Psoas muscle (tissue), 8 donors: ENCODE measurements around the gene COMP. TPM values are rescaled to one million over a fixed set of nuclear protein-coding genes. Genes with fewer than 3 reads are reported as not detected.

Source experiments
- ATAC-seq, 4 donors: fragments of 200-7000 bp; cut with Tn5 transposase; one replicate each; pipeline ENCODE4 v1.9.1; 2020; ENCODE audit warnings: moderate library complexity in 3 of 4, mild to moderate bottlenecking in 2 of 4
- DNase-seq, 2 donors: peaks; one replicate each; pipeline ENCODE4 v3.0.0-alpha.2; 2020
- H3K27ac ChIP-seq: fragments of 200-600 bp; one replicate; pipeline ENCODE4 v1.8.0; 2022
- H3K27me3 ChIP-seq, 3 donors: fragments of 200-600 bp in 1 of 3; one replicate each; pipeline versions ENCODE4 v1.6.1 to v1.8.0; 2013 to 2022; ENCODE audit warnings: low read length in 2 of 3, mild to moderate bottlenecking in 2 of 3, moderate library complexity in 1 of 3; ENCODE audit not compliant: insufficient read depth in 3 of 3
- H3K36me3 ChIP-seq, 2 donors: fragments of 200-600 bp in 1 of 2; one replicate each; pipeline versions ENCODE4 v1.6.1 to v1.8.0; 2013 to 2022; ENCODE audit warnings: low read depth in 1 of 2, mild to moderate bottlenecking in 1 of 2, moderate library complexity in 1 of 2; ENCODE audit not compliant: insufficient read depth in 1 of 2
- H3K4me1 ChIP-seq: fragments of 200-600 bp; one replicate; pipeline ENCODE4 v1.8.0; 2022
- H3K4me3 ChIP-seq: fragments of 200-600 bp; one replicate; pipeline ENCODE4 v1.8.0; 2022; ENCODE audit warnings: mild to moderate bottlenecking
- H3K9me3 ChIP-seq: fragments of 200-600 bp; one replicate; pipeline ENCODE4 v1.8.0; 2022
- CTCF ChIP-seq: fragments of 200-600 bp; IDR thresholded peaks from one replicate; pipeline ENCODE4 v1.8.0; 2022; ENCODE audit warnings: antibody characterized with exemption
- WGBS, 3 donors: extraction: QIAGEN DNeasy Blood & Tissue Kit; methylation state at CpG; one replicate each; pipeline versions ENCODE4 v1.1.6 to v1.1.7; 2013; 5-methylcytosine and 5-hydroxymethylcytosine counted together
- intact Hi-C, 2 donors: fragments of 100-400 bp; cut with DNase I; formaldehyde crosslinking; loops; one replicate each; pipeline versions ENCODE4 v1.11.0 to v1.14.2; 2022
- polyA plus RNA-seq, 3 donors: library from polyadenylated mRNA; stranded (reverse); fragments of 200-250 nt; gene quantifications; one replicate each; pipeline ENCODE4 v1.2.3, GENCODE V29; 2013
- total RNA-seq, 4 donors: library from RNA; stranded (reverse); fragmentation: NEBNext Ultra II Directional in 2 of 4; extraction: Animal tissue kit (Norgen Biotek cat#: 25700) in 2 of 4; gene quantifications; one replicate each; pipeline versions ENCODE4 v1.2.1 to v1.2.4, GENCODE V29; 2021 to 2023
- donor health status: healthy with polysubstance abuse.
- donor health status: DM: no; HTN: no; CAD: no; lungs with moderate emphysema.
- donor health status: Bipolar disorder and iron deficiency.
- donor health status: healthy.
- donor health status: DM: yes; HTN: yes; CAD: no.
- donor health status: DM: no; HTN: no; CAD: no.
- donor health status: DM: no; HTN: no; CAD: no.
- donor health status: DM: yes; HTN: yes; CAD: no.

COMP gene
- total and polyA plus RNA-seq, 7 donors = 0.10 to 1.8 (median 0.84) TPM; not detected in 1

GRCh38 chr19:18799389-18799970, 8.4 kb upstream of the COMP start:
- no peak for TF ChIP-seq CTCF
- DNase-seq = no peak
- Histone ChIP-seq H3K27ac (no peak overlapping the region), H3K36me3 (no peaks in the 10 kb centered on the region), H3K4me1 (no peaks in the 10 kb centered on the region), H3K9me3 (no peaks in the 10 kb centered on the region), H3K27me3 (peaks cover 0 to 64% (median 8%) of the 10 kb centered on the region in 3 donors), H3K4me3 (no peak overlapping the region)
- intact Hi-C loops = no loop called here
- ATAC-seq = no peak

GRCh38 chr19:18798384-18799352, 7.6 kb upstream of the COMP start:
- WGBS, 3 donors = 47 to 55% (median 51%) methylated on average over 21 to 22 of the region's 22 CpGs
- Histone ChIP-seq H3K9me3 (no peaks in the 10 kb centered on the region), H3K27me3 (peaks cover 0 to 66% (median 10%) of the 10 kb centered on the region in 3 donors), H3K36me3 (no peaks in the 10 kb centered on the region), H3K4me1 (no peaks in the 10 kb centered on the region), H3K27ac (no peak overlapping the region), H3K4me3 (no peak overlapping the region)
- intact Hi-C loops = no loop called here
- DNase-seq (no peak), ATAC-seq (no peak)
- TF ChIP-seq CTCF = no peak

GRCh38 chr19:18796239-18796638, 5.1 kb upstream of the COMP start:
- ATAC-seq (no peak), DNase-seq (no peak)
- WGBS, 3 donors = 73 to 78% (median 74%) methylated on average over 2 of the region's 2 CpGs
- no peaks in the 10 kb centered on the region for H3K9me3 ChIP-seq
- peaks cover 0 to 79% (median 17%) of the 10 kb centered on the region in 3 donors for H3K27me3 ChIP-seq
- H3K36me3 ChIP-seq = no peaks in the 10 kb centered on the region
- H3K4me3 ChIP-seq = no peak overlapping the region
- intact Hi-C loops = no loop called here
- TF ChIP-seq CTCF = no peak
- no peaks in the 10 kb centered on the region for H3K4me1 ChIP-seq
- no peak overlapping the region for H3K27ac ChIP-seq

- 6 to 10% (median 7%) methylated on average over 17 to 21 of the region's 21 CpGs for WGBS, 3 donors
- Histone ChIP-seq H3K9me3 (no peaks in the 10 kb centered on the region), H3K27me3 (peaks cover 0 to 86% (median 24%) of the 10 kb centered on the region in 3 donors), H3K4me3 (no peak overlapping the region), H3K27ac (no peak overlapping the region), H3K36me3 (no peaks in the 10 kb centered on the region), H3K4me1 (peaks cover 4% of the 10 kb centered on the region)
- TF ChIP-seq CTCF = no peak
- intact Hi-C loops = no loop called here
- ATAC-seq (peak in 2 of 4 donors; percentile 14 to 26), DNase-seq (peak in 1 of 2 donors; percentile 64)
Measured at GRCh38 chr19:18795540-18795939, 4.4 kb upstream of the COMP start.
